HG03060 (cell line): ENCODE measurements around the gene MDFI.

Experiments
- ATAC-seq: cut with Tn5 transposase; IDR thresholded peaks from one replicate; pipeline ENCODE4 v1.9.1; 2021; ENCODE audit warnings: low read depth, moderate number of reproducible peaks; ENCODE audit not compliant: unreplicated experiment

The MDFI gene

GRCh38 chr6:41700463-41701347 lies 62.4 kb downstream of the MDFI start:
- no peak for ATAC-seq

DNA sequence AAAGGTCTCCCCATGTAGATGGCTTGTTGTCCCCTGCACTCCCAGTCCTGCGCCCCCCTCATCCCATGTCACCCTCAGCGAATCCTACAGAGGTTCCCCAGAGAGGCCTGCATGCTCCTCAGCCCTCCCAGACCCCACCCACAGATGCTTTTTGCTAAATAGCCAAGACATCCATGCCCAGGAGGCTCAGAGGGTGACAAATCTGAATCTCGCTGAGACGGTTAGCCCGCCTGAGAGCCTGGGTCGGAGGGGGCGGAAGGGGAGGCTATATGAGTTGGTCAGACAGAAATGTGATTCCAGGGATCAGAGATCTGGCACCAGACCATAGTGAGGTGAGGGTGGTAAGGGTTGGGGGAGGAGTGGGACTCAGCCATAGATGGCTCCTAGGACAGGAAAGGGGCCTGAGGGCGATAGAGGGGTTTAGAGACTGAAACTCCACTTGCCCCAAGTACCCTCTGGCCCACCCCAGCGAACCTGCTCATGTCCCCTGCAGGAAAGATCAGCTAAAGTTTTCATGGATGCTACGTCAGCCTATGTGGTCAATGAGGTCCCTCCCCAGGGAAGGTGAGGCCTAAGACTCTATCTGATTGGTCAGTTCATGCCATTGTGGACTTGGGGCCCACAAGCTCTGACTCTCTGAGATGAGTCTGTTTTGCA lies 63.9 kb downstream of the MDFI start:
- no peak for ATAC-seq

DNA sequence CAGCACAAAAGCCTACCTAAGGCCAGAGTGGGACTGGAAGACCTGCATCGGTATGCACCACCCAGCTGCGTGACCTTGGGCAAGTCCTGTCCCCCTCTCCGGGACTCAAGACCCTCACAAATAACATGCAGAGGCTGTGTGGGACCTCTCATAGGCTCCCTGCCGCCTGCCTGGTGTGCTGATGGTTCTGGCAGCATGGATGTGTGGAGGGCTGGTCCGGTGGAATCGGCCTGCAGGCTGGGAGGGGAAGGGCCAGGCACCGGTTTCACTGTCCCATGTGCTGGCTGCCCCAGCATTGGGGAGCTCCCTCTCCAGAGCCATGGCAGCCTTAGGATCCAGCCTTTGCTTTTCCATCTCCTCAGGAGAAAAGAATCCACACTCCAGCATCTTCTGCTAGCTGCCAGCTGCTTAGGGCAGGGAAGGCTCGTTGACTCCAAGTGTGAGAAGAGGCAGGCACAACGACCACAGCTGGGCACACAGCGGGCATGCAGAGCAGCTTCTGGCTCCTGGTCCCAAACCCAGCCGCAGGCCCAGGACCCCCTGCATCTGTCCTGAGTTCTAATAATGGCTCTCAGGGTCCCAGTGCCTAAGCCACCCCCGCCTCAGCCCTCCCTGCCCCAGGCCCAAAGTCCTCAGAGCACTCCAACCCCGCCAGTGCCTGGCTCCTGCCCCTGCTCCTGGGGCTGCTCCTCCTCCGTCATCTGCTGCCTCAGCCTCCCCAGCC lies 64.7 kb downstream of the MDFI start:
- no peak for ATAC-seq
